K562 (cell line): ENCODE measurements around the gene KCNAB1. TPM values are rescaled to one million over a fixed set of nuclear protein-coding genes. Genes with fewer than 3 reads are reported as not detected.

Experiments used
- ATAC-seq: fragments of 200-7000 bp; cut with Tn5 transposase; 3 replicates; pipeline ENCODE4 v1.9.1; 2020; ENCODE audit warnings: moderate library complexity
- BruUV-seq: library from RNA; stranded (reverse); fragments of 400-500 nt; replicated peaks from 2 replicates; lab custom pipeline; 2021; lab: Mats Ljungman, UMichigan
- CTCF ChIA-PET: fragments of 300-600 bp; formaldehyde crosslinking; extraction: SDS; loops from one replicate; lab custom pipeline; 2021; ENCODE audit warnings: low intra/inter-chr PET ratio; lab: Yijun Ruan, JAX
- POLR2A ChIA-PET: fragments of 300-600, 350-650 bp; sonication (Branson Sonifier 250); formaldehyde crosslinking; extraction: SDS; loops from one replicate; lab custom pipeline; 2021; ENCODE audit warnings: antibody characterized with exemption, inconsistent platforms; lab: Yijun Ruan, JAX
- DNase-seq, 4 experiments: peaks; one replicate each; pipeline versions ENCODE4 v3.0.0 to v3.0.0-alpha.2; 2011 to 2018; ENCODE audit warnings: low spot score in 3 of 4, mixed read lengths in 3 of 4; ENCODE audit errors: extremely low read depth in 1 of 4
- FAIRE-seq: peaks from 2 replicates; lab custom pipeline; 2011; peaks lifted over from hg19 to GRCh38; lab: Jason Lieb, UNC
- H2AFZ ChIP-seq: 2 replicates; pipeline ENCODE4 v1.6.0; 2011; ENCODE audit warnings: low read depth, low read length, control low read depth, inconsistent platforms
- H3K27ac ChIP-seq: fragments of 200-600 bp; 3 replicates; pipeline ENCODE4 v1.8.0; 2011; ENCODE audit warnings: low read depth, mild to moderate bottlenecking, control low read depth, inconsistent platforms, low read length, moderate library complexity, mixed read lengths; ENCODE audit errors: extremely low read depth
- H3K27me3 ChIP-seq, 2 experiments: fragments of 300-600 bp in 1 of 2; 2 replicates in 1 of 2; 3 replicates in 1 of 2; pipeline versions ENCODE4 v1.6.0 to v1.8.0; 2011; ENCODE audit warnings: inconsistent platforms in 2 of 2, low read length in 2 of 2, mild to moderate bottlenecking in 1 of 2, mixed read lengths in 1 of 2, moderate library complexity in 1 of 2; ENCODE audit not compliant: control insufficient read depth in 2 of 2, insufficient read depth in 2 of 2
- H3K36me3 ChIP-seq: fragments of 300-600 bp; 3 replicates; pipeline ENCODE4 v1.8.0; 2011; ENCODE audit warnings: mild to moderate bottlenecking, low read length, inconsistent platforms; ENCODE audit not compliant: control insufficient read depth, insufficient read depth
- H3K4me1 ChIP-seq, 2 experiments: fragments of 200-600 bp in 1 of 2; replicated peaks in 1 of 2; 2 replicates in 1 of 2; 3 replicates in 1 of 2; pipeline versions ENCODE4 v1.5.1 to v1.8.0; 2011; ENCODE audit warnings: inconsistent platforms in 2 of 2, low read length in 2 of 2, mild to moderate bottlenecking in 1 of 2, mixed read lengths in 1 of 2, moderate library complexity in 1 of 2; ENCODE audit not compliant: control insufficient read depth in 2 of 2, insufficient read depth in 2 of 2
- H3K4me2 ChIP-seq: 2 replicates; pipeline ENCODE4 v1.6.1; 2011; ENCODE audit warnings: low read length, control low read depth, inconsistent platforms, mixed read lengths; ENCODE audit not compliant: insufficient read depth
- H3K4me3 ChIP-seq: fragments of 200-600 bp; sonication (generic), shearing (Covaris generic); 2 replicates; pipeline ENCODE4 v1.5.1; 2016; ENCODE audit warnings: control low read depth, inconsistent platforms
- H3K79me2 ChIP-seq: fragments of 200-600 bp; 3 replicates; pipeline ENCODE4 v1.8.0; 2011; ENCODE audit warnings: low read length, inconsistent platforms; ENCODE audit not compliant: control insufficient read depth, insufficient read depth
- H3K9ac ChIP-seq, 2 experiments: 2 replicates each; pipeline versions ENCODE4 v1.6.0 to v1.6.1; 2011; ENCODE audit warnings: low read depth in 2 of 2, low read length in 2 of 2, control low read depth in 1 of 2, inconsistent platforms in 1 of 2, mild to moderate bottlenecking in 1 of 2, mixed read lengths in 1 of 2; ENCODE audit not compliant: insufficient read depth in 1 of 2
- H3K9me1 ChIP-seq: one replicate; pipeline ENCODE4 v1.6.0; 2011; ENCODE audit warnings: inconsistent platforms, mild to moderate bottlenecking, low read length, moderate library complexity; ENCODE audit not compliant: control insufficient read depth, insufficient read depth
- H3K9me3 ChIP-seq: replicated peaks from 2 replicates; pipeline ENCODE4 v1.5.1; 2011; ENCODE audit warnings: low read depth, low read length, inconsistent platforms; ENCODE audit not compliant: control insufficient read depth, insufficient read depth
- H4K20me1 ChIP-seq: replicated peaks from 2 replicates; pipeline ENCODE4 v1.6.1; 2011; ENCODE audit warnings: low read length, inconsistent platforms, mixed read lengths; ENCODE audit not compliant: control insufficient read depth, insufficient read depth
- ATF3 ChIP-seq, 2 experiments: fragments of 450-650 bp in 1 of 2; sonication (generic) in 1 of 2; formaldehyde crosslinking in 1 of 2; IDR thresholded peaks in 1 of 2; conservative IDR thresholded peaks in 1 of 2; 2 replicates each; pipeline versions ENCODE4 v1.6.1 to v1.8.1; 2016 to 2023; ENCODE audit warnings: mild to moderate bottlenecking in 2 of 2, moderate library complexity in 2 of 2, inconsistent platforms in 1 of 2, missing genetic modification reagents in 1 of 2
- BHLHE40 ChIP-seq: IDR thresholded peaks from 2 replicates; pipeline ENCODE4 v1.6.1; 2011; ENCODE audit warnings: low read length, improper control_type of control experiment
- C11orf30 ChIP-seq: fragments of 450-650 bp; IDR thresholded peaks from 2 replicates; pipeline ENCODE4 v1.6.1; 2016; ENCODE audit warnings: low read depth, mild to moderate bottlenecking
- DACH1 ChIP-seq: fragments of 450-650 bp; IDR thresholded peaks from 2 replicates; pipeline ENCODE4 v1.6.1; 2018; ENCODE audit not compliant: partially characterized antibody
- ELF2 ChIP-seq: fragments of 250-450 bp; sonication (Bioruptor Pico); IDR thresholded peaks from 2 replicates; pipeline ENCODE4 v1.5.0; 2021; ENCODE audit warnings: mild to moderate bottlenecking
- EP300 ChIP-seq: IDR thresholded peaks from 2 replicates; pipeline ENCODE4 v1.6.1; 2012; ENCODE audit warnings: low read length, improper control_type of control experiment
- FOXO4 ChIP-seq: fragments of 450-650 bp; formaldehyde crosslinking; IDR thresholded peaks from 2 replicates; pipeline ENCODE4 v1.4.0; 2020; ENCODE audit warnings: mild to moderate bottlenecking, moderate library complexity
- GATAD2B ChIP-seq: fragments of 450-650 bp; IDR thresholded peaks from 2 replicates; pipeline ENCODE4 v1.6.1; 2017; ENCODE audit warnings: mild to moderate bottlenecking, borderline replicate concordance
- MAFK ChIP-seq: IDR thresholded peaks from 2 replicates; pipeline ENCODE4 v1.6.1; 2011; ENCODE audit warnings: low read length, improper control_type of control experiment
- NFIC ChIP-seq: fragments of 450-650 bp; IDR thresholded peaks from 2 replicates; pipeline ENCODE4 v1.6.1; 2017; ENCODE audit warnings: mild to moderate bottlenecking, inconsistent platforms
- SP1 ChIP-seq: sonication (generic); formaldehyde crosslinking; IDR thresholded peaks from 2 replicates; pipeline ENCODE4 v1.8.1; 2022; ENCODE audit warnings: mild to moderate bottlenecking, missing genetic modification reagents
- ZC3H8 ChIP-seq: fragments of 450-650 bp; IDR thresholded peaks from 2 replicates; pipeline ENCODE4 v1.6.1; 2017
- ZNF830 ChIP-seq: fragments of 250-450 bp; sonication (Bioruptor Pico); IDR thresholded peaks from 2 replicates; pipeline ENCODE4 v1.5.0; 2021; ENCODE audit warnings: mild to moderate bottlenecking
- WGBS: fragments of 100-300 bp; shearing (Covaris generic); methylation state at CpG from one replicate; pipeline ENCODE4 v1.1.6; 2016; ENCODE audit warnings: low coverage, mixed read lengths; ENCODE audit not compliant: insufficient coverage; ENCODE audit errors: missing lambda C conversion rate; 5-methylcytosine and 5-hydroxymethylcytosine counted together
- in situ Hi-C: fragments of 300-500 bp; cut with MboI; formaldehyde crosslinking; loops from 4 replicates; pipeline ENCODE4 v1.15.0; 2018; ENCODE audit warnings: inconsistent platforms, mixed read lengths
- intact Hi-C: fragments of 100-400 bp; cut with micrococcal nuclease; formaldehyde crosslinking; loops from 2 replicates; pipeline ENCODE4 v1.14.2; 2022
- polyA plus RNA-seq, 8 experiments: library from polyadenylated mRNA; depleted of rRNA in 4 of 8; stranded (reverse) in 5 of 8; unstranded in 3 of 8; fragments of >200 nt; fragmentation: Nextera tagmentation in 2 of 8; fragmentation: Illumina TruSeq in 1 of 8; extraction: Ambion mirVana in 2 of 8; extraction: Trizol in 1 of 8; gene quantifications; 2 replicates each; pipeline versions ENCODE4 v1.2.1 to v1.2.3, GENCODE V29; 2011 to 2014; ENCODE audit warnings: inconsistent platforms in 1 of 8, missing spikeins in 1 of 8
- total RNA-seq, 7 experiments: library from RNA; depleted of rRNA in 6 of 7; stranded (reverse); fragments of >200 nt in 6 of 7; fragmentation: Illumina TruSeq in 2 of 7; extraction: Trizol in 2 of 7; gene quantifications; 2 replicates each; pipeline versions ENCODE4 v1.2.1 to v1.2.3, GENCODE V29; 2011 to 2021; ENCODE audit warnings: low replicate concordance in 1 of 7

Gene KCNAB1
- total and polyA plus RNA-seq, 9 of the 15 experiments (the other 6 are each of a cell fraction or from before 2014, with no cell fraction given), result 0.14 to 1.2 (median 0.51) TPM

GRCh38 chr3:156488767-156489166, 368.4 kb downstream of the KCNAB1 start (continued):
- no peak for TF ChIP-seq FOXO4 (CRISPR knock-in tag)
- peak; percentile 31; the same call in 1 of the 2 replicates for TF ChIP-seq NFIC
- no peak for TF ChIP-seq ZC3H8
- TF ChIP-seq C11orf30, result peak; percentile 72
- TF ChIP-seq SP1, result no peak
- TF ChIP-seq GATAD2B, result no peak
- TF ChIP-seq MAFK, result peak; percentile 59
- peak; percentile 44 for TF ChIP-seq DACH1
- TF ChIP-seq ELF2 (CRISPR knock-in tag), result no peak
- TF ChIP-seq EP300, result peak; percentile 79; the same call in 1 of the 2 replicates
- peak; percentile 10; the same call in 1 of the 2 replicates for TF ChIP-seq BHLHE40

DNA sequence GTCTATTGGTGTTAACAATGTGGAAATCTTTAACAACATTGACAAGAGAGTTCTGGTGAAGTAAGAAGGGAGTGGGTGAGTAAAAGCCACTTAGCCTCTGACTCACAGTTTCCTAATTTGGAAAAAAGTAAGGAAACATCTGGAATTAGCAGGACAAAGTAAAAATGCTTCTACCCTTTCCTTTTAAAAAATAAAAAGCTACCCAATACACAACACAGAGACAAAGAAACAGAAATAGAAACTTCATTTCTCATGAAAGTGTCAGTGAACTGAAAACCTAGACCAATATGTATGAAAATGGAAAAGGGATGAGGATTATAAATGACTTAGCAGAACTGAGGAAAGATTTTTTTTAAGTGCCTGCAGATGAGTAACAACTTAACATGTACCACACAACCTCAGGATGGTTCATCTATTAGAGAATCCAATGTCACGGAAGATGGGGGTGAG, 369.1 kb downstream of the KCNAB1 start:
- no TSS peak for BruUV-seq
- FAIRE-seq, result peak; percentile 46

More for the DNA sequence above, 369.1 kb downstream of the KCNAB1 start:
- TF ChIP-seq ATF3 (IDR thresholded peaks at IDR 0.05) (0 out of 2 replicates have a peak, but pooled peaks have one; percentile 29), ATF3 (CRISPR knock-in tag; conservative IDR thresholded peaks at IDR 0.05) (no peak), ZNF830 (CRISPR knock-in tag) (no peak)
- TF ChIP-seq, all 486 proteins: peak for 1
- Histone ChIP-seq H3K4me1 (peaks cover 0 to 33% of the 10 kb centered on the region in 2 experiments; a peak in 3 of 5 replicates), H3K9ac (no peak overlapping the region), H3K9me1 (no peaks in the 10 kb centered on the region), H2AFZ (0 out of 2 replicates have a peak overlapping the region, but pooled peaks have one; percentile 1), H4K20me1 (no peaks in the 10 kb centered on the region), H3K27me3 (no peaks in the 10 kb centered on the region), H3K4me2 (no peak overlapping the region; the same call in 1 of the 2 replicates), H3K9me3 (no peaks in the 10 kb centered on the region), H3K4me3 (no peak overlapping the region), H3K27ac (no peak overlapping the region; the same call in 2 of the 3 replicates), H3K79me2 (no peaks in the 10 kb centered on the region), H3K36me3 (no peaks in the 10 kb centered on the region)
- ChIA-PET CTCF (no interaction called here), POLR2A (interaction anchor here (1.5 kb wide), 1 partner anchor 29 kb away, joined by 4 read pairs; no protein-coding TSS in a partner anchor)
- intact Hi-C loops, result no loop called here
- in situ Hi-C loops, result no loop called here
- ATAC-seq (no peak), DNase-seq (no peak)
- 60% methylated on average over 1 of the region's 1 CpG for WGBS
